DMS53 treated with DMSO at 0.1 percent for 48 hours (cell line): ENCODE data around the gene RBM26.

Source experiments
- DNase-seq: peaks from one replicate; lab custom pipeline; 2025; ENCODE audit not compliant: unreplicated experiment; lab: John Stamatoyannopoulos, UW

The RBM26 gene

GRCh38 chr13:79340490-79340889 is 65.6 kb downstream of the RBM26 start:
- no peak for DNase-seq

GRCh38 chr13:79338343-79338742 is 67.7 kb downstream of the RBM26 start:
- no peak for DNase-seq

GRCh38 chr13:79336966-79337365 is 69.1 kb downstream of the RBM26 start:
- no peak for DNase-seq

- no peak for DNase-seq
Observed at GRCh38 chr13:79328510-79328909, 77.5 kb downstream of the RBM26 start.

- no peak for DNase-seq
Observed at GRCh38 chr13:79320433-79320832, 85.6 kb downstream of the RBM26 start.

GRCh38 chr13:79318664-79319063 is 87.4 kb downstream of the RBM26 start:
- no peak for DNase-seq

GRCh38 chr13:79317856-79318255 is 88.2 kb downstream of the RBM26 start:
- no peak for DNase-seq

- DNase-seq = no peak
Observed at GRCh38 chr13:79314652-79315051, 91.4 kb downstream of the RBM26 start.

GRCh38 chr13:79312340-79312855 is 93.7 kb downstream of the RBM26 start:
- no peak for DNase-seq

- no peak for DNase-seq
Observed at GRCh38 chr13:79311386-79311785, 94.7 kb downstream of the RBM26 start.

- DNase-seq = no peak
Observed at GRCh38 chr13:79309690-79310089, 96.4 kb downstream of the RBM26 start.

- DNase-seq = no peak
Observed at GRCh38 chr13:79307866-79308298, 98.2 kb downstream of the RBM26 start.

GRCh38 chr13:79307433-79307861 is 98.6 kb downstream of the RBM26 start:
- DNase-seq = no peak

- DNase-seq = no peak
Observed at GRCh38 chr13:79306650-79307049, 99.4 kb downstream of the RBM26 start.

GRCh38 chr13:79297128-79297527 is 108.9 kb downstream of the RBM26 start:
- DNase-seq = no peak

GRCh38 chr13:79295906-79296706 is 109.9 kb downstream of the RBM26 start:
- DNase-seq = no peak

GRCh38 chr13:79290595-79291244 is 115.3 kb downstream of the RBM26 start:
- DNase-seq = no peak

GRCh38 chr13:79289571-79289970 is 116.5 kb downstream of the RBM26 start:
- DNase-seq = no peak

- DNase-seq = no peak
Observed at GRCh38 chr13:79287939-79288795, 117.9 kb downstream of the RBM26 start.

GRCh38 chr13:79285159-79285558 is 120.9 kb downstream of the RBM26 start:
- no peak for DNase-seq

GRCh38 chr13:79283742-79284141 is 122.3 kb downstream of the RBM26 start:
- DNase-seq = no peak
